H9 (cell line): ENCODE data around the gene SGCD. TPM values are rescaled to one million over a fixed set of nuclear protein-coding genes. Genes with fewer than 3 reads are reported as not detected.

ENCODE experiments used
- DNase-seq: peaks from one replicate; pipeline ENCODE4 v3.0.0-alpha.2; 2017
- H2AFZ ChIP-seq: one replicate; pipeline ENCODE4 v1.6.1; 2013; ENCODE audit warnings: mild to moderate bottlenecking, low read length, control low read depth, moderate library complexity
- H2AK5ac ChIP-seq: 2 replicates; pipeline ENCODE4 v1.6.1; 2013; ENCODE audit warnings: low read length, control low read depth, mixed read lengths; ENCODE audit not compliant: insufficient read length
- H2BK120ac ChIP-seq: one replicate; pipeline ENCODE4 v1.6.1; 2013; ENCODE audit warnings: low read depth, mild to moderate bottlenecking, low read length, control low read depth, inconsistent platforms; ENCODE audit not compliant: poor library complexity, severe bottlenecking
- H2BK12ac ChIP-seq: 2 replicates; pipeline ENCODE4 v1.6.1; 2013; ENCODE audit warnings: low read length, control low read depth, mixed read lengths, low read depth; ENCODE audit not compliant: insufficient read length
- H2BK15ac ChIP-seq: 2 replicates; pipeline ENCODE4 v1.6.1; 2013; ENCODE audit warnings: low read depth, low read length, control low read depth
- H2BK20ac ChIP-seq: one replicate; pipeline ENCODE4 v1.6.1; 2013; ENCODE audit warnings: low read depth, mild to moderate bottlenecking, low read length, control low read depth, inconsistent platforms; ENCODE audit not compliant: poor library complexity, severe bottlenecking
- H2BK5ac ChIP-seq: 2 replicates; pipeline ENCODE4 v1.6.1; 2013; ENCODE audit warnings: low read length, control low read depth, mixed read lengths; ENCODE audit not compliant: insufficient read length
- H3K14ac ChIP-seq: 2 replicates; pipeline ENCODE4 v1.6.1; 2013; ENCODE audit warnings: low read length, control low read depth; ENCODE audit not compliant: insufficient read depth
- H3K18ac ChIP-seq: 2 replicates; pipeline ENCODE4 v1.6.1; 2013; ENCODE audit warnings: low read depth, mild to moderate bottlenecking, mixed read lengths, low read length, control low read depth; ENCODE audit not compliant: insufficient read length
- H3K23ac ChIP-seq: 2 replicates; pipeline ENCODE4 v1.6.1; 2013; ENCODE audit warnings: low read length, control low read depth, mixed read lengths, low read depth; ENCODE audit not compliant: insufficient read length
- H3K23me2 ChIP-seq: 2 replicates; pipeline ENCODE4 v1.6.1; 2013; ENCODE audit warnings: low read depth, mild to moderate bottlenecking, mixed read lengths, low read length, control low read depth; ENCODE audit not compliant: insufficient read length, poor library complexity, severe bottlenecking
- H3K27ac ChIP-seq: 2 replicates; pipeline ENCODE4 v1.5.1; 2013; ENCODE audit warnings: low read length, control low read depth, mixed read lengths, low read depth; ENCODE audit not compliant: insufficient read length
- H3K27me3 ChIP-seq: 2 replicates; pipeline ENCODE4 v1.6.1; 2013; ENCODE audit warnings: low read length, control low read depth, inconsistent platforms; ENCODE audit not compliant: insufficient read depth
- H3K4ac ChIP-seq: 2 replicates; pipeline ENCODE4 v1.6.1; 2013; ENCODE audit warnings: low read depth, mild to moderate bottlenecking, control low read depth, inconsistent platforms, low read length, moderate library complexity
- H3K4me1 ChIP-seq: 2 replicates; pipeline ENCODE4 v1.6.1; 2013; ENCODE audit warnings: low read length, control low read depth, inconsistent platforms; ENCODE audit not compliant: insufficient read depth
- H3K4me2 ChIP-seq: 2 replicates; pipeline ENCODE4 v1.6.1; 2013; ENCODE audit warnings: low read length, control low read depth, mixed read lengths; ENCODE audit not compliant: insufficient read length, insufficient read depth
- H3K56ac ChIP-seq: 2 replicates; pipeline ENCODE4 v1.6.1; 2013; ENCODE audit warnings: low read depth, mild to moderate bottlenecking, mixed read lengths, low read length, control low read depth; ENCODE audit not compliant: insufficient read length
- H3K79me1 ChIP-seq: 2 replicates; pipeline ENCODE4 v1.6.1; 2013; ENCODE audit warnings: low read depth, mild to moderate bottlenecking, moderate library complexity, low read length, control low read depth, inconsistent platforms; ENCODE audit not compliant: insufficient read depth, poor library complexity, severe bottlenecking
- H3K79me2 ChIP-seq: 2 replicates; pipeline ENCODE4 v1.6.1; 2013; ENCODE audit warnings: low read length, control low read depth, inconsistent platforms; ENCODE audit not compliant: insufficient read depth
- H3K9ac ChIP-seq: 2 replicates; pipeline ENCODE4 v1.6.1; 2013; ENCODE audit warnings: low read length, control low read depth, mixed read lengths; ENCODE audit not compliant: insufficient read length; ENCODE audit errors: extremely low read depth
- H3K9me3 ChIP-seq: one replicate; pipeline ENCODE4 v1.6.1; 2013; ENCODE audit warnings: low read depth, low read length, inconsistent platforms; ENCODE audit not compliant: control insufficient read depth
- H3T11ph ChIP-seq: one replicate; pipeline ENCODE4 v1.6.1; 2013; ENCODE audit warnings: mild to moderate bottlenecking, low read length, control low read depth, inconsistent platforms
- H4K20me1 ChIP-seq: one replicate; pipeline ENCODE4 v1.6.1; 2013; ENCODE audit not compliant: control insufficient read depth, insufficient read length, insufficient read depth
- H4K5ac ChIP-seq: 2 replicates; pipeline ENCODE4 v1.6.1; 2013; ENCODE audit warnings: low read depth, mild to moderate bottlenecking, mixed read lengths, low read length, control low read depth; ENCODE audit not compliant: insufficient read length
- H4K8ac ChIP-seq: replicated peaks from 2 replicates; pipeline ENCODE4 v1.6.1; 2013; ENCODE audit warnings: low read length, control low read depth, mixed read lengths, low read depth; ENCODE audit not compliant: insufficient read length
- H4K91ac ChIP-seq: 2 replicates; pipeline ENCODE4 v1.6.1; 2013; ENCODE audit warnings: low read depth, mild to moderate bottlenecking, moderate library complexity, mixed read lengths, low read length, control low read depth; ENCODE audit not compliant: insufficient read length
- H3K27ac Mint-ChIP-seq, 3 experiments: 2 replicates in 2 of 3; 3 replicates in 1 of 3; pipeline ENCODE4 v1.8.0; 2020 to 2021; ENCODE audit warnings: mixed read lengths in 3 of 3, mild to moderate bottlenecking in 1 of 3, moderate library complexity in 1 of 3
- H3K27me3 Mint-ChIP-seq: 2 replicates; pipeline ENCODE4 v1.8.0; 2021; ENCODE audit warnings: low read depth, mild to moderate bottlenecking, moderate library complexity, mixed read lengths
- H3K36me3 Mint-ChIP-seq, 3 experiments: 2 replicates in 2 of 3; 3 replicates in 1 of 3; pipeline ENCODE4 v1.8.0; 2020 to 2021; ENCODE audit warnings: low read depth in 3 of 3, mixed read lengths in 3 of 3; ENCODE audit not compliant: insufficient read depth in 1 of 3
- H3K4me1 Mint-ChIP-seq, 2 experiments: 2 replicates each; pipeline ENCODE4 v1.8.0; 2020; ENCODE audit warnings: mixed read lengths in 2 of 2
- H3K4me3 Mint-ChIP-seq, 2 experiments: 2 replicates in 1 of 2; 3 replicates in 1 of 2; pipeline ENCODE4 v1.8.0; 2020 to 2021; ENCODE audit warnings: mild to moderate bottlenecking in 2 of 2, mixed read lengths in 2 of 2, moderate library complexity in 1 of 2
- H3K9me3 Mint-ChIP-seq, 2 experiments: 2 replicates in 1 of 2; 3 replicates in 1 of 2; pipeline ENCODE4 v1.8.0; 2020; ENCODE audit warnings: mild to moderate bottlenecking in 2 of 2, mixed read lengths in 2 of 2, moderate library complexity in 1 of 2
- CTCF ChIP-seq: fragments of 200-600 bp; sonication (generic); conservative IDR thresholded peaks from 3 replicates; pipeline ENCODE4 v1.8.0; 2021; ENCODE audit warnings: antibody characterized with exemption, mild to moderate bottlenecking
- WGBS: extraction: QIAGEN DNeasy Blood & Tissue Kit; methylation state at CpG from one replicate; pipeline ENCODE4 v1.1.7; 2013; ENCODE audit warnings: missing lambda C conversion rate, low lambda C conversion rate, mixed read lengths; ENCODE audit not compliant: insufficient read length; ENCODE audit errors: extremely low coverage; 5-methylcytosine and 5-hydroxymethylcytosine counted together
- total RNA-seq: library from RNA; stranded (reverse); gene quantifications from 2 replicates; pipeline ENCODE4 v1.2.1, GENCODE V29; 2021

The SGCD gene
- total RNA-seq, 1 experiment from 2014 or later, result 0.11 TPM

- Histone ChIP-seq H3K4me2 (no peak overlapping the region), H3K4me1 (no peaks in the 10 kb centered on the region), H3K27me3 (no peaks in the 10 kb centered on the region), H2BK120ac (no peak overlapping the region), H4K91ac (no peak overlapping the region), H3K79me2 (no peaks in the 10 kb centered on the region), H3K4ac (no peak overlapping the region), H3T11ph (no peak overlapping the region), H2BK20ac (no peak overlapping the region), H2AK5ac (no peak overlapping the region), H3K18ac (no peak overlapping the region), H4K8ac (no peak overlapping the region), H3K23me2 (no peaks in the 10 kb centered on the region), H3K9ac (no peak overlapping the region), H2BK5ac (no peak overlapping the region), H2BK12ac (no peak overlapping the region), H2BK15ac (no peak overlapping the region), H3K23ac (no peak overlapping the region), H3K9me3 (no peaks in the 10 kb centered on the region), H3K56ac (no peak overlapping the region), H2AFZ (no peak overlapping the region), H4K5ac (no peak overlapping the region), H4K20me1 (no peaks in the 10 kb centered on the region), H3K14ac (no peak overlapping the region), H3K27ac (no peak overlapping the region), H3K79me1 (no peaks in the 10 kb centered on the region)
- Mint-ChIP-seq H3K4me3 (no peak overlapping the region), H3K27me3 (no peaks in the 10 kb centered on the region), H3K36me3 (no peaks in the 10 kb centered on the region; a peak in 1 of 7 replicates), H3K9me3 (peaks cover 3% of the 10 kb centered on the region in 2 experiments; a peak in 2 of 5 replicates), H3K4me1 (peaks cover 6 to 10% of the 10 kb centered on the region in 2 experiments), H3K27ac (no peak overlapping the region)
- DNase-seq, result no peak
- no peak for TF ChIP-seq CTCF
- no CpG with 5 or more reads among the region's 4 CpGs for WGBS
These were observed 320.1 kb downstream of the SGCD start for GRCh38 chr5:156647034-156647451.
